ENCODE data around the gene ILKAP.

DNA sequence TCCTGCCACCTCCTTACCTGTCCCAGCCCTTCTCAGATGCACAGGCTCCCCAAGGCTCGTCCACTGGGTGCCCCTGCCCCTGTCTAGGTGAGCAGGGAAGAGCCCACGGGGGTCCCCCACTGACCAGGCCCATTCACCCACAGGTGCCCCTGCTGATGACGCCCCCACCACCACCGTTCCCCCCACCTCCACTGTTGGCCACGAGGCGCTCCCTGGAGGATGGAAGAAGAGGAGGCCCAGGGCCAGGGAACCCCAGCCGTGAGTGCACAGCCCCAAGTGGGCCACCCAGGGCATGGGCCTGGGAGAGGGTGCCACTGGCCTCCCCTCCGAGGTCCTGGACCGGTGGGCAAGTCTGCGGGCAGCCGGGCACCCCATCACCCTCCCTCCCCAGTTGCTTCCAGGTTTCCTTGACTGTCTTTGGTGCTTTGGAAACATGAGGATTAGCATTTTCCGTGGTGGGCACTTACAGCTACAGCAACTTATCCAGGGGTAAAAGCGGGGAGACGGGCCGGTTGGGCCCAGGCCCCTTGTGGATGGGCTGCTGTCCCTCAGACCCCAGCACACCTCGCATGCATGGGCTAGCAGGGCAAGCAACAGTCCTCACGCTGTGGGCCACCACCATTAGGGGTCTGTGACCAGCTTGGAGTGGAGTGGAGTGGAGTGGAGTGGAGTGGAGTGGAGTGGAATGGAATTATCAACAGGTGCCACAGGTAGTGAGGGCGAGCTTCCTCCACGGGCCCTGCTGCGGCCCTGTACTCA lies 78.2 kb downstream of the ILKAP start:
- TF ChIP-seq, protein P1, sequence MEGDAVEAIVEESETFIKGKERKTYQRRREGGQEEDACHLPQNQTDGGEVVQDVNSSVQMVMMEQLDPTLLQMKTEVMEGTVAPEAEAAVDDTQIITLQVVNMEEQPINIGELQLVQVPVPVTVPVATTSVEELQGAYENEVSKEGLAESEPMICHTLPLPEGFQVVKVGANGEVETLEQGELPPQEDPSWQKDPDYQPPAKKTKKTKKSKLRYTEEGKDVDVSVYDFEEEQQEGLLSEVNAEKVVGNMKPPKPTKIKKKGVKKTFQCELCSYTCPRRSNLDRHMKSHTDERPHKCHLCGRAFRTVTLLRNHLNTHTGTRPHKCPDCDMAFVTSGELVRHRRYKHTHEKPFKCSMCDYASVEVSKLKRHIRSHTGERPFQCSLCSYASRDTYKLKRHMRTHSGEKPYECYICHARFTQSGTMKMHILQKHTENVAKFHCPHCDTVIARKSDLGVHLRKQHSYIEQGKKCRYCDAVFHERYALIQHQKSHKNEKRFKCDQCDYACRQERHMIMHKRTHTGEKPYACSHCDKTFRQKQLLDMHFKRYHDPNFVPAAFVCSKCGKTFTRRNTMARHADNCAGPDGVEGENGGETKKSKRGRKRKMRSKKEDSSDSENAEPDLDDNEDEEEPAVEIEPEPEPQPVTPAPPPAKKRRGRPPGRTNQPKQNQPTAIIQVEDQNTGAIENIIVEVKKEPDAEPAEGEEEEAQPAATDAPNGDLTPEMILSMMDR (IDR thresholded peaks at IDR 0.05), result no peak
- TF ChIP-seq POLR2A (IDR thresholded peaks at IDR 0.05), result no peak
- no peak for TF ChIP-seq POLR2AphosphoS5 (IDR thresholded peaks at IDR 0.05)
- no peak for TF ChIP-seq EP300 (IDR thresholded peaks at IDR 0.05)

Data from gastroesophageal sphincter (tissue), 3 donors.